ENCODE data around the gene MRGPRX3. TPM values are rescaled to one million over a fixed set of nuclear protein-coding genes. Genes with fewer than 3 reads are reported as not detected.

The MRGPRX3 gene
- total and polyA plus RNA-seq, 2 of the 13 experiments (the other 11 are each of a cell fraction or from before 2014, with no cell fraction given) = 0.53 TPM; not detected in 1

- TF ChIP-seq REST (IDR thresholded peaks at IDR 0.05; ENCODE audit: borderline replicate concordance in 1 of 2, low read depth in 1 of 2, low read length in 2 of 2) (peak in 1 of 2 experiments; percentile 28; a peak in 2 of 4 replicates), TOPORS (CRISPR knock-in tag; IDR thresholded peaks at IDR 0.05) (no peak), ZNF784 (CRISPR knock-in tag; IDR thresholded peaks at IDR 0.05; ENCODE audit: borderline replicate concordance) (no peak), DR1 (CRISPR knock-in tag; IDR thresholded peaks at IDR 0.05) (peak; percentile 69), POLR2G (IDR thresholded peaks at IDR 0.05; ENCODE audit: low read depth, low read length) (peak; percentile 87), ZNF12 (CRISPR knock-in tag; IDR thresholded peaks at IDR 0.05) (peak; percentile 66; the same call in 1 of the 2 replicates), TCF12 (IDR thresholded peaks at IDR 0.05) (no peak), TCF12 (CRISPR knock-in tag; IDR thresholded peaks at IDR 0.05) (peak; percentile 45; the same call in 1 of the 2 replicates), SPEN (CRISPR knock-in tag; IDR thresholded peaks at IDR 0.05; ENCODE audit: low read depth) (peak; percentile 97), ZUFSP (CRISPR knock-in tag; IDR thresholded peaks at IDR 0.05; ENCODE audit: borderline replicate concordance) (no peak), ZNF609 (CRISPR knock-in tag; IDR thresholded peaks at IDR 0.05; ENCODE audit: borderline replicate concordance) (0 out of 2 replicates have a peak, but pooled peaks have one; percentile 58), THAP8 (CRISPR knock-in tag; IDR thresholded peaks at IDR 0.05; ENCODE audit: borderline replicate concordance) (no peak), ZNF691 (CRISPR knock-in tag; IDR thresholded peaks at IDR 0.05; ENCODE audit: borderline replicate concordance, low read depth) (peak; percentile 79; the same call in 1 of the 2 replicates), MEF2D (CRISPR knock-in tag; IDR thresholded peaks at IDR 0.05) (peak; percentile 62; the same call in 1 of the 2 replicates)
These were observed 26.4 kb upstream of the MRGPRX3 start, which contains the start of gene SAAL1 (continued) for GRCh38 chr11:18105802-18106574.

Data from HepG2 (cell line).